Breast epithelium (tissue), 3 donors: Measurements from ENCODE around the gene ARID1B.

ENCODE experiments used
- CTCF ChIP-seq, 3 donors: fragments of 450-650 bp; IDR thresholded peaks; one replicate each; pipeline ENCODE4 v1.5.1; 2016 to 2017; ENCODE audit warnings: antibody characterized with exemption in 3 of 3, mild to moderate bottlenecking in 3 of 3, moderate library complexity in 3 of 3
- POLR2AphosphoS5 ChIP-seq, 3 donors: sonication (generic); formaldehyde crosslinking; IDR thresholded peaks; one replicate each; pipeline ENCODE4 v1.6.1; 2017; ENCODE audit warnings: antibody characterized with exemption in 3 of 3

- TF ChIP-seq CTCF (IDR thresholded peaks at IDR 0.05) (no peak), POLR2AphosphoS5 (IDR thresholded peaks at IDR 0.05) (no peak)
Measured at GRCh38 chr6:156782691-156783320, 5.6 kb downstream of the ARID1B start.
